ENCODE data around the gene ASCC1.
"Not testable (repeated sequence)": the region's sequence is repeated elsewhere in the genome, so short reads cannot be mapped to it uniquely, and the experiment has no call there.

Gene ASCC1

GRCh38 chr10:72167118-72167517 is 49.0 kb downstream of the ASCC1 start:
- no peak for DNase-seq

GRCh38 chr10:72164617-72165016 is 51.5 kb downstream of the ASCC1 start:
- DNase-seq = no peak

GRCh38 chr10:72162978-72163377 is 53.1 kb downstream of the ASCC1 start:
- no peak for DNase-seq

GRCh38 chr10:72158176-72158575 is 57.9 kb downstream of the ASCC1 start:
- no peak for DNase-seq

GRCh38 chr10:72156223-72156622 is 59.9 kb downstream of the ASCC1 start:
- DNase-seq = no peak

- no peak for DNase-seq
These were observed 63.8 kb downstream of the ASCC1 start for GRCh38 chr10:72152286-72152685.

GRCh38 chr10:72150746-72151478 is 65.2 kb downstream of the ASCC1 start:
- not testable (repeated sequence) for DNase-seq

GRCh38 chr10:72147324-72147584 is 68.8 kb downstream of the ASCC1 start:
- not testable (repeated sequence) for DNase-seq

- no peak for DNase-seq
These were observed 69.3 kb downstream of the ASCC1 start for GRCh38 chr10:72146559-72147323.

GRCh38 chr10:72146071-72146470 is 70.0 kb downstream of the ASCC1 start:
- no peak for DNase-seq

GRCh38 chr10:72145657-72146056 is 70.4 kb downstream of the ASCC1 start:
- no peak for DNase-seq

- DNase-seq = no peak
These were observed 75.2 kb downstream of the ASCC1 start for GRCh38 chr10:72140850-72141249.

- DNase-seq = no peak
These were observed 75.9 kb downstream of the ASCC1 start for GRCh38 chr10:72140174-72140573.

- DNase-seq = no peak
These were observed 78.5 kb downstream of the ASCC1 start for GRCh38 chr10:72137583-72137982.

GRCh38 chr10:72136225-72136624 is 79.9 kb downstream of the ASCC1 start:
- DNase-seq = not testable (repeated sequence)

- DNase-seq = no peak
These were observed 81.0 kb downstream of the ASCC1 start for GRCh38 chr10:72134785-72135767.

GRCh38 chr10:72133517-72133916 is 82.6 kb downstream of the ASCC1 start:
- DNase-seq = no peak

- no peak for DNase-seq
These were observed 83.2 kb downstream of the ASCC1 start for GRCh38 chr10:72132854-72133253.

GRCh38 chr10:72127571-72127970 is 88.5 kb downstream of the ASCC1 start:
- DNase-seq = no peak

- DNase-seq = no peak
These were observed 89.2 kb downstream of the ASCC1 start for GRCh38 chr10:72126872-72127232.

GRCh38 chr10:72126184-72126871 is 89.7 kb downstream of the ASCC1 start:
- DNase-seq = peak in 1 of 2 donors; percentile 19

GRCh38 chr10:72124989-72125388 is 91.1 kb downstream of the ASCC1 start:
- DNase-seq = no peak

- DNase-seq = no peak
These were observed 91.7 kb downstream of the ASCC1 start for GRCh38 chr10:72124381-72124780.

All from activated CD4-positive, alpha-beta T cell treated with anti-CD3 and anti-CD28 coated beads for 4 hours (primary cell).